H1 (cell line): ENCODE results near the gene STX18. TPM values are rescaled to one million over a fixed set of nuclear protein-coding genes. Genes with fewer than 3 reads are reported as not detected.

ENCODE experiments used
- CTCF ChIA-PET: fragments of 300-600 bp; sonication (Branson Sonifier 250); formaldehyde crosslinking; loops from one replicate; lab custom pipeline; 2021; ENCODE audit not compliant: partially characterized antibody; lab: Charles Lee
- POLR2A ChIA-PET: fragments of 300-600 bp; sonication (Branson Sonifier 250); formaldehyde crosslinking; loops from one replicate; lab custom pipeline; 2021; ENCODE audit warnings: inconsistent platforms; ENCODE audit not compliant: partially characterized antibody; lab: Charles Lee
- DNase-seq, 2 experiments: peaks; one replicate each; pipeline versions ENCODE4 v3.0.0 to v3.0.0-alpha.2; 2010 to 2022; ENCODE audit warnings: low spot score in 2 of 2, low read depth in 1 of 2, mixed read lengths in 1 of 2
- FAIRE-seq: peaks from 2 replicates; lab custom pipeline; 2011; peaks lifted over from hg19 to GRCh38; lab: Jason Lieb, UNC
- H2AFZ ChIP-seq: 2 replicates; pipeline ENCODE4 v1.8.1; 2012; ENCODE audit warnings: low read length, inconsistent platforms
- H2AK5ac ChIP-seq: 2 replicates; pipeline ENCODE4 v1.6.1; 2013; ENCODE audit warnings: low read depth, low read length
- H2BK120ac ChIP-seq: replicated peaks from 2 replicates; pipeline ENCODE3; 2013; ENCODE audit warnings: low read depth, low read length, inconsistent platforms
- H2BK12ac ChIP-seq: 2 replicates; pipeline ENCODE4 v1.6.1; 2013; ENCODE audit warnings: low read depth, low read length
- H2BK15ac ChIP-seq: 2 replicates; pipeline ENCODE4 v1.6.1; 2013; ENCODE audit warnings: low read length
- H2BK20ac ChIP-seq: 2 replicates; pipeline ENCODE4 v1.6.1; 2013; ENCODE audit warnings: low read length
- H2BK5ac ChIP-seq: 2 replicates; pipeline ENCODE4 v1.6.1; 2013; ENCODE audit warnings: low read depth, low read length
- H3K14ac ChIP-seq: 2 replicates; pipeline ENCODE4 v1.6.1; 2013; ENCODE audit warnings: inconsistent platforms; ENCODE audit not compliant: insufficient read length
- H3K18ac ChIP-seq: 2 replicates; pipeline ENCODE4 v1.6.1; 2013; ENCODE audit warnings: low read length; ENCODE audit errors: extremely low read depth
- H3K23ac ChIP-seq: 2 replicates; pipeline ENCODE4 v1.6.1; 2013; ENCODE audit warnings: inconsistent platforms; ENCODE audit not compliant: insufficient read length
- H3K23me2 ChIP-seq: 2 replicates; pipeline ENCODE4 v1.6.1; 2013; ENCODE audit warnings: low read depth, low read length
- H3K27ac ChIP-seq: 2 replicates; pipeline ENCODE4 v1.6.1; 2011; ENCODE audit warnings: low read depth, low read length, inconsistent platforms
- H3K27me3 ChIP-seq, 4 experiments: replicated peaks in 1 of 4; 1 replicate in 1 of 4; 2 replicates in 3 of 4; pipeline versions ENCODE4 v1.6.1 to v1.8.1; 2011 to 2013; ENCODE audit warnings: low read length in 3 of 4, mild to moderate bottlenecking in 3 of 4, inconsistent platforms in 2 of 4, mixed read lengths in 2 of 4, moderate library complexity in 1 of 4; ENCODE audit not compliant: control insufficient read depth in 3 of 4, insufficient read depth in 3 of 4; ENCODE audit errors: extremely low read depth in 1 of 4
- H3K36me3 ChIP-seq, 4 experiments: 2 replicates each; pipeline versions ENCODE4 v1.6.1 to v1.8.1; 2011 to 2013; ENCODE audit warnings: mild to moderate bottlenecking in 4 of 4, low read length in 3 of 4, moderate library complexity in 2 of 4, control low read depth in 1 of 4, inconsistent platforms in 1 of 4; ENCODE audit not compliant: insufficient read depth in 4 of 4, control insufficient read depth in 2 of 4
- H3K4ac ChIP-seq: replicated peaks from 2 replicates; pipeline ENCODE3; 2013; ENCODE audit warnings: low read length, low read depth, mixed read lengths, inconsistent platforms; ENCODE audit not compliant: insufficient read length
- H3K4me1 ChIP-seq, 4 experiments: replicated peaks in 1 of 4; 1 replicate in 1 of 4; 2 replicates in 3 of 4; pipeline versions ENCODE4 v1.6.1 to v1.8.1; 2011 to 2013; ENCODE audit warnings: low read length in 3 of 4, inconsistent platforms in 2 of 4, mixed read lengths in 1 of 4; ENCODE audit not compliant: insufficient read depth in 4 of 4, control insufficient read depth in 3 of 4
- H3K4me2 ChIP-seq, 2 experiments: 2 replicates each; pipeline versions ENCODE4 v1.6.1 to v1.8.1; 2011 to 2013; ENCODE audit warnings: low read depth in 2 of 2, low read length in 2 of 2, control low read depth in 1 of 2, inconsistent platforms in 1 of 2, mild to moderate bottlenecking in 1 of 2; ENCODE audit not compliant: insufficient read depth in 1 of 2
- H3K4me3 ChIP-seq, 4 experiments: fragments of 200-600, 300-600 bp in 1 of 4; sonication (generic), shearing (Covaris generic), sonication (Bioruptor Twin) in 1 of 4; 2 replicates each; pipeline versions ENCODE4 v1.5.1 to v1.8.1; 2011 to 2016; ENCODE audit warnings: low read length in 4 of 4, low read depth in 3 of 4, control low read depth in 2 of 4, inconsistent platforms in 2 of 4, mild to moderate bottlenecking in 2 of 4, mixed read lengths in 1 of 4, moderate library complexity in 1 of 4; ENCODE audit not compliant: insufficient read depth in 2 of 4; ENCODE audit errors: extremely low read depth in 1 of 4
- H3K56ac ChIP-seq: replicated peaks from 2 replicates; pipeline ENCODE3; 2013; ENCODE audit warnings: low read depth, mild to moderate bottlenecking, mixed read lengths, low read length, inconsistent platforms; ENCODE audit not compliant: insufficient read length
- H3K79me1 ChIP-seq: 2 replicates; pipeline ENCODE4 v1.6.1; 2013; ENCODE audit warnings: low read depth, low read length, control low read depth
- H3K79me2 ChIP-seq, 2 experiments: 2 replicates each; pipeline versions ENCODE4 v1.6.1 to v1.8.1; 2012 to 2013; ENCODE audit warnings: low read length in 2 of 2, mild to moderate bottlenecking in 2 of 2, inconsistent platforms in 1 of 2; ENCODE audit not compliant: insufficient read depth in 2 of 2, control insufficient read depth in 1 of 2
- H3K9ac ChIP-seq, 4 experiments: replicated peaks in 1 of 4; 1 replicate in 1 of 4; 2 replicates in 3 of 4; pipeline versions ENCODE4 v1.6.1 to v1.8.1; 2011 to 2013; ENCODE audit warnings: low read depth in 3 of 4, low read length in 3 of 4, control low read depth in 2 of 4, mild to moderate bottlenecking in 2 of 4, moderate library complexity in 2 of 4, inconsistent platforms in 1 of 4; ENCODE audit errors: extremely low read depth in 1 of 4
- H3K9me3 ChIP-seq, 2 experiments: 2 replicates each; pipeline versions ENCODE4 v1.6.1 to v1.8.1; 2012 to 2013; ENCODE audit warnings: mild to moderate bottlenecking in 2 of 2, moderate library complexity in 2 of 2, control low read depth in 1 of 2, inconsistent platforms in 1 of 2, low read depth in 1 of 2, low read length in 1 of 2, mixed read lengths in 1 of 2; ENCODE audit not compliant: insufficient read depth in 2 of 2
- H4K20me1 ChIP-seq, 2 experiments: replicated peaks in 1 of 2; 2 replicates each; pipeline versions ENCODE3 to v1.8.1; 2011 to 2013; ENCODE audit warnings: inconsistent platforms in 2 of 2, low read length in 2 of 2, mild to moderate bottlenecking in 1 of 2; ENCODE audit not compliant: insufficient read depth in 2 of 2, control insufficient read depth in 1 of 2
- H4K5ac ChIP-seq: 2 replicates; pipeline ENCODE4 v1.6.1; 2013; ENCODE audit warnings: low read length, low read depth, mixed read lengths, inconsistent platforms; ENCODE audit not compliant: insufficient read length
- H4K8ac ChIP-seq: 2 replicates; pipeline ENCODE4 v1.8.0; 2013; ENCODE audit warnings: mild to moderate bottlenecking, moderate library complexity, low read length, inconsistent platforms; ENCODE audit not compliant: insufficient read depth; ENCODE audit errors: extremely low read depth
- H4K91ac ChIP-seq: replicated peaks from 2 replicates; pipeline ENCODE3; 2013; ENCODE audit warnings: low read length, mixed read lengths, inconsistent platforms; ENCODE audit not compliant: insufficient read length
- EP300 ChIP-seq, 2 experiments: IDR thresholded peaks; 1 replicate in 1 of 2; 2 replicates in 1 of 2; pipeline ENCODE4 v1.6.1; 2011 to 2012; ENCODE audit warnings: low read depth in 2 of 2, low read length in 2 of 2, mild to moderate bottlenecking in 2 of 2, borderline replicate concordance in 1 of 2, inconsistent platforms in 1 of 2, moderate library complexity in 1 of 2
- FOSL1 ChIP-seq: IDR thresholded peaks from 2 replicates; pipeline ENCODE4 v1.6.1; 2011; ENCODE audit warnings: mild to moderate bottlenecking, low read depth, low read length, moderate library complexity; ENCODE audit not compliant: insufficient read depth
- GABPA ChIP-seq: IDR thresholded peaks from 2 replicates; pipeline ENCODE4 v1.6.1; 2011; ENCODE audit warnings: mild to moderate bottlenecking, low read length, moderate library complexity, borderline replicate concordance; ENCODE audit not compliant: insufficient read depth
- SIX5 ChIP-seq: IDR thresholded peaks from 2 replicates; pipeline ENCODE4 v1.6.1; 2011; ENCODE audit warnings: mild to moderate bottlenecking, low read depth, low read length
- SUZ12 ChIP-seq: fragments of 200-600 bp; sonication (generic); IDR thresholded peaks from 2 replicates; pipeline ENCODE4 v1.6.1; 2012; ENCODE audit warnings: mild to moderate bottlenecking, inconsistent platforms, low read length, moderate library complexity, mixed read lengths
- WGBS, 2 experiments: shearing (Covaris generic) in 1 of 2; methylation state at CpG; one replicate each; pipeline versions ENCODE4 v1.1.6 to v1.1.7; 2013 to 2015; ENCODE audit warnings: low lambda C conversion rate in 2 of 2, mixed read lengths in 2 of 2, inconsistent platforms in 1 of 2, low coverage in 1 of 2, missing lambda C conversion rate in 1 of 2; ENCODE audit not compliant: insufficient replicate concordance in 2 of 2, insufficient coverage in 1 of 2, insufficient read length in 1 of 2; ENCODE audit errors: extremely low coverage in 1 of 2, missing lambda C conversion rate in 1 of 2; 5-methylcytosine and 5-hydroxymethylcytosine counted together
- polyA plus RNA-seq, 7 experiments: library from polyadenylated mRNA; depleted of rRNA in 3 of 7; stranded (reverse) in 5 of 7; unstranded in 2 of 7; fragments of >200 nt in 5 of 7; fragments of 200-250 nt in 2 of 7; gene quantifications; 1 replicate in 5 of 7; 2 replicates in 1 of 7; 4 replicates in 1 of 7; pipeline versions ENCODE4 v1.2.1 to v1.2.3, GENCODE V29; 2011 to 2013; ENCODE audit warnings: missing spikeins in 2 of 7, mixed read lengths in 2 of 7
- total RNA-seq: library from RNA; stranded (reverse); fragmentation: NEBNext Ultra II Directional; extraction: Animal tissue kit (Norgen Biotek cat#: 25700); gene quantifications from 2 replicates; pipeline ENCODE4 v1.2.1, GENCODE V29; 2021

Gene STX18
- total and polyA plus RNA-seq, 2 of the 8 experiments (the other 6 are each of a cell fraction or from before 2014, with no cell fraction given) = 14.6 to 18.3 TPM

- no peaks in the 10 kb centered on the region for H3K79me1 ChIP-seq
- H3K4ac ChIP-seq = peak overlapping the region; percentile 17
- no peak overlapping the region for H3K14ac ChIP-seq
- WGBS, 2 experiments = 93% methylated on average over 7 of the region's 7 CpGs; no CpG with 5 or more reads in 1 of the 2 experiments
- H4K8ac ChIP-seq = no peak overlapping the region
- peaks cover 21 to 50% (median 36%) of the 10 kb centered on the region in 4 experiments for H3K4me1 ChIP-seq
- peak overlapping the region; percentile 36; the same call in 1 of the 2 replicates for H2BK5ac ChIP-seq
- peak overlapping the region; percentile 82; the same call in 1 of the 2 replicates for H2BK20ac ChIP-seq
- H2AK5ac ChIP-seq = peak overlapping the region; percentile 26; the same call in 1 of the 2 replicates
- H3K9ac ChIP-seq = no peak overlapping the region
- no peak overlapping the region for H2AFZ ChIP-seq
- peaks cover 0 to 3% (median under 1%) of the 10 kb centered on the region in 4 experiments; a peak in 2 of 8 replicates for H3K36me3 ChIP-seq
- no peak overlapping the region; the same call in 1 of the 2 replicates for H3K18ac ChIP-seq
- H2BK15ac ChIP-seq = peak overlapping the region; percentile 22
- H3K4me2 ChIP-seq = no peak overlapping the region; a peak in 1 of 4 replicates
- H3K4me3 ChIP-seq = no peak overlapping the region
- no peaks in the 10 kb centered on the region for H3K9me3 ChIP-seq
- CTCF ChIA-PET = interaction anchor here (0.8 to 3.8 kb wide), 11 partner anchors 8 to 165 kb away, joined by 3 to 28 read pairs (median 3); partner anchors contain the start of gene NSG1
- no peaks in the 10 kb centered on the region for H3K23me2 ChIP-seq
- H4K20me1 ChIP-seq = no peaks in the 10 kb centered on the region
- peak overlapping the region; percentile 59 for H4K91ac ChIP-seq
- no peaks in the 10 kb centered on the region for H3K79me2 ChIP-seq
- no peak overlapping the region for H3K27ac ChIP-seq
- H3K27me3 ChIP-seq = no peaks in the 10 kb centered on the region; a peak in 1 of 7 replicates
- no peak overlapping the region for H4K5ac ChIP-seq
- POLR2A ChIA-PET = interaction anchor here (1.8 to 4.2 kb wide), 2 partner anchors 10 to 18 kb away, joined by 5 to 17 read pairs; no protein-coding TSS in a partner anchor
- H2BK120ac ChIP-seq = no peak overlapping the region
- DNase-seq = no peak
- FAIRE-seq = no peak
- no peak overlapping the region for H3K56ac ChIP-seq
- no peak overlapping the region for H3K23ac ChIP-seq
- H2BK12ac ChIP-seq = no peak overlapping the region; the same call in 1 of the 2 replicates
- no peak for TF ChIP-seq SUZ12
- TF ChIP-seq GABPA = no peak
- no peak for TF ChIP-seq EP300 (IDR thresholded peaks at IDR 0.05; ENCODE audit: borderline replicate concordance in 1 of 2, low read depth in 2 of 2, low read length in 2 of 2)
- no peak for TF ChIP-seq FOSL1
- TF ChIP-seq SIX5 = no peak
These were observed 116.2 kb downstream of the STX18 start for GRCh38 chr4:4425696-4426095.
